ENCODE measurements around the gene ABCC9.

DNA sequence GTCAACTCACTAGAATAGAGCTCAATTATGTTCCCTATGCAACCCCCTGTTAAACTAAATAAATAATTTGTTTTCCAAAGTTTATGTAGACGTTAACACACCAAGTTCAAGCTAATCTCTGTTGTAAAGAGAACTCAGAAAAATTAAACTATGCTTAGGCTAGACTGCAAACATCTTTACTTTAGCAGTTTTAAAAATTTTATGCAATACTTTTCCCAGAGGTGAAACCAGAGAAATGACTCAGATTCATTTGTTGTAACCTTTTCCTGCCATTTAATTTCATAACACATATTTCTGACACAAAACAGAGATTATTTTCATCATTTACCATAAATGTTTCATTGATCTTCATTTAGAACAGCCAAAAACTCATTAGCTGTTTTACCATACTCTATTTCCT lies 27.4 kb downstream of the ABCC9 start:
- TF ChIP-seq CTCF (conservative IDR thresholded peaks at IDR 0.05) (no peak), EZH2 (IDR thresholded peaks at IDR 0.05; ENCODE audit: low read depth) (no peak)
